Uterus (tissue), 4 donors: ENCODE results near the gene ARSH. TPM values are rescaled to one million over a fixed set of nuclear protein-coding genes. Genes with fewer than 3 reads are reported as not detected.
"Not testable (repeated sequence)": the region's sequence is repeated elsewhere in the genome, so short reads cannot be mapped to it uniquely, and the experiment has no call there.

Source experiments
- DNase-seq, 2 donors: peaks; one replicate each; pipeline ENCODE4 v3.0.0-alpha.2; 2019 to 2020
- H3K27ac ChIP-seq, 2 donors: fragments of 200-600 bp; sonication (generic); 1 replicate in 1 of 2; 2 replicates in 1 of 2; pipeline ENCODE4 v1.5.1; 2016 to 2018
- H3K27me3 ChIP-seq, 2 donors: fragments of 200-600 bp; sonication (generic); one replicate each; pipeline ENCODE4 v1.5.1; 2018 to 2019; ENCODE audit warnings: control low read depth in 1 of 2
- H3K36me3 ChIP-seq, 2 donors: fragments of 200-600 bp; sonication (generic); one replicate each; pipeline ENCODE4 v1.5.1; 2019; ENCODE audit warnings: control low read depth in 1 of 2
- H3K4me1 ChIP-seq, 2 donors: fragments of 200-600 bp; sonication (generic); one replicate each; pipeline ENCODE4 v1.5.1; 2018 to 2019; ENCODE audit warnings: control low read depth in 1 of 2
- H3K4me3 ChIP-seq, 2 donors: fragments of 200-600 bp; sonication (generic); 1 replicate in 1 of 2; 2 replicates in 1 of 2; pipeline ENCODE4 v1.5.1; 2018 to 2019; ENCODE audit warnings: mild to moderate bottlenecking in 1 of 2
- H3K9me3 ChIP-seq, 2 donors: fragments of 200-600 bp; sonication (generic); one replicate each; pipeline ENCODE4 v1.5.1; 2019; ENCODE audit warnings: control low read depth in 1 of 2
- POLR2A ChIP-seq, 2 donors: fragments of 450-650 bp; IDR thresholded peaks; one replicate each; pipeline ENCODE4 v1.6.1; 2016; ENCODE audit warnings: antibody characterized with exemption in 2 of 2, mild to moderate bottlenecking in 1 of 2, moderate library complexity in 1 of 2
- intact Hi-C: fragments of 100-400 bp; cut with DNase I; formaldehyde crosslinking; loops from one replicate; pipeline ENCODE4 v1.15.1; 2023; ENCODE audit warnings: low total_unique reads
- total RNA-seq, 4 donors: library from RNA; depleted of rRNA in 3 of 4; stranded (reverse); fragments of >200 nt in 3 of 4; gene quantifications; one replicate each; pipeline versions ENCODE4 v1.1.0 to v1.2.4, GENCODE V29; 2014 to 2023
- TF ChIP-seq, protein P1 (sequence below), 4 experiments: fragments of 200-600 bp in 2 of 4; fragments of 450-650 bp in 2 of 4; sonication (generic) in 2 of 4; IDR thresholded peaks; one replicate each; pipeline ENCODE4 v1.5.1; 2016 to 2019; ENCODE audit warnings: antibody characterized with exemption in 4 of 4, mild to moderate bottlenecking in 2 of 4, moderate library complexity in 1 of 4
- donor health status: DM: yes; HTN: yes; CAD: no.

The ARSH gene
- total RNA-seq, 4 donors from 2014 or later: not detected

DNA sequence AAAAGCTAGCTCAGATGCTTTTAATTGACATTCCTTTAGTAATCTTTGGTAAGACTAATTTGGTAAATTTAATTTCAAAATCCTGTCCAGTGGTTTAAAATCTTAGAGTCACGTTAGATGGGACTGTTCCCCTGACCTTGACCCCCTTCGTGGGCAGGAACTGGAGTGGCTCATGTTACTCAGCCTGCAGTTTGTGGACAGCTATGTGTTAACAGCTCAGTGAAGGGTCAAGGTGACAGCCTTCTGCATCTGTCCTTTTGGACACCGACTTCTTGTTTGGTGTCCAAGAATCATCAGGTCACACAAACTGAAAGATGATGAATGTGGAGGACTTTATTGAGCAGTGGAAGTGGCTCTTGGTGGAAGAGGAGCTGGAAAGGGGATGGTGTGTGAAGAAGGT lies 37.9 kb downstream of the ARSH start:
- DNase-seq: no peak
- intact Hi-C loops: no loop called here
- no peaks in the 10 kb centered on the region for H3K27me3 ChIP-seq
- no peak for TF ChIP-seq POLR2A (IDR thresholded peaks at IDR 0.05)
- TF ChIP-seq, protein P1, sequence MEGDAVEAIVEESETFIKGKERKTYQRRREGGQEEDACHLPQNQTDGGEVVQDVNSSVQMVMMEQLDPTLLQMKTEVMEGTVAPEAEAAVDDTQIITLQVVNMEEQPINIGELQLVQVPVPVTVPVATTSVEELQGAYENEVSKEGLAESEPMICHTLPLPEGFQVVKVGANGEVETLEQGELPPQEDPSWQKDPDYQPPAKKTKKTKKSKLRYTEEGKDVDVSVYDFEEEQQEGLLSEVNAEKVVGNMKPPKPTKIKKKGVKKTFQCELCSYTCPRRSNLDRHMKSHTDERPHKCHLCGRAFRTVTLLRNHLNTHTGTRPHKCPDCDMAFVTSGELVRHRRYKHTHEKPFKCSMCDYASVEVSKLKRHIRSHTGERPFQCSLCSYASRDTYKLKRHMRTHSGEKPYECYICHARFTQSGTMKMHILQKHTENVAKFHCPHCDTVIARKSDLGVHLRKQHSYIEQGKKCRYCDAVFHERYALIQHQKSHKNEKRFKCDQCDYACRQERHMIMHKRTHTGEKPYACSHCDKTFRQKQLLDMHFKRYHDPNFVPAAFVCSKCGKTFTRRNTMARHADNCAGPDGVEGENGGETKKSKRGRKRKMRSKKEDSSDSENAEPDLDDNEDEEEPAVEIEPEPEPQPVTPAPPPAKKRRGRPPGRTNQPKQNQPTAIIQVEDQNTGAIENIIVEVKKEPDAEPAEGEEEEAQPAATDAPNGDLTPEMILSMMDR (IDR thresholded peaks at IDR 0.05): no peak
- H3K36me3 ChIP-seq: no peaks in the 10 kb centered on the region
- H3K4me3 ChIP-seq: no peak overlapping the region
- H3K27ac ChIP-seq: no peak overlapping the region
- no peaks in the 10 kb centered on the region for H3K9me3 ChIP-seq
- no peaks in the 10 kb centered on the region for H3K4me1 ChIP-seq

DNA sequence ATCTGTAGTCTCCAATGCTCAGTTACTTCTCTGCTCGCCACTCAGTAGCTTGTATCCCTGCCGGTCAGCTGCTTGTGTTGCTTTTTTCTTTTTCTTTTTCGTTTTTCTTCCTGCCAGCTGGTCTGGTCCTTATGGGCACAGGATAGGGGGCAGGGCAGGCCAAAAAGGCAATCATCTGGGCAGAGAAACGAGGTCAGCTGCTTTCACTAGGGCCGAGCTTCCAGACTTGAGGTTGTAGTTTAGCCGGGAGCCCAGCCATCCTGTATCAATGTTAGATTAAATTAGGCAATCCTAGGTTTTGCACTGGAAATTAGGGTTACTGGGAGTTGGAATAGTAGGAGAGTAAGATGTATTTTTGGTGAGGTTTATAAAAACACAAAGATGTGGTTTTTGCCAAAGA lies 38.3 kb downstream of the ARSH start:
- Histone ChIP-seq H3K4me3 (no peak overlapping the region), H3K9me3 (no peaks in the 10 kb centered on the region), H3K36me3 (no peaks in the 10 kb centered on the region), H3K4me1 (no peaks in the 10 kb centered on the region), H3K27me3 (no peaks in the 10 kb centered on the region), H3K27ac (no peak overlapping the region)
- no peak for DNase-seq
- intact Hi-C loops: no loop called here
- no peak for TF ChIP-seq POLR2A (IDR thresholded peaks at IDR 0.05)
- TF ChIP-seq, protein P1 (IDR thresholded peaks at IDR 0.05): no peak

DNA sequence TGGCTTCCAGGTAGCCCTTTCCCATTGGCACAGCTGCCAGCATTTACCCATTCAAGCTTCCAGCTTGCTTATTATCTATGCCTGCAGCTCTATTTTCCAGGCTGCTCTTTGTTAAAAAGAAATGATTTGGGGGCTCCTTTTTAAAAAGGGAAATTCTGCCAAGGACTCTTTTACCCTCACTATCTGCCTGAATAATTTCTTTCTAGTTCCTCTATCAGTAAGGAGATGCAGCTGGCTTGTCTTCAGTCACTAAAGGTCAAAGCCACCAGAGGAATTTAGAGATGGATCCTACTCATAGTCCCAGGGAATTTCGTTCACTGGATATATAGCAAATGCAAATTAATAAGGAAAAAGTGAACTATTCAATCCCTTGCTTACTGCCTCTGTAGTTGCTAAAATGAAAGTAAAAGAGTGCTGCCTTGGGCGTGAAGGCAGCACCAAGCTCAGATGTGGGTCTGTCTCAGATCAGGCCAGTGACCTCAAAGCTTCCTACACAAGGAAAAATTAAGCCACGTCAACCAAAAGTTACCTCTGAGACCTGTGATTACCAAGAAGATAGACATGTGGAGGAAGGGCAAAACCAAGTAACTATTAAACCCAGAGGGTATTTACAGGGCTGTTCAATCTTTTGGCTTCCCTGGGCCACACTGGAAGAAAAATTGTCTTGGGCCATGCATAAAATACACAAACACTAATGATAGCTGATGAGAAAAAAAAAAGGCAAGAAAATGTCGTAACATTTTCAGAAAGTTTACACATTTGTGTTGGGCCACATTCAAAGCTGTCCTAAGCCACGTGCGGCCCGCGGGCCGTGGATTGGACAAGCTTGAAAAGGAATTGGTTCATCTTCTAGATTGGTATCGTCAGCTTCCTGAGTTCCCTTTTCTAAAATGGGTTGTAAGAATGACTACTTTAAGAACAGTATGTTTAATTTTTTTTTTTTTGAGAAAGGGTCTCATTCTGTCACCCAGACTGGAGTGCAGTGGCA lies 40.2 kb downstream of the ARSH start:
- intact Hi-C loops: no loop called here

DNA sequence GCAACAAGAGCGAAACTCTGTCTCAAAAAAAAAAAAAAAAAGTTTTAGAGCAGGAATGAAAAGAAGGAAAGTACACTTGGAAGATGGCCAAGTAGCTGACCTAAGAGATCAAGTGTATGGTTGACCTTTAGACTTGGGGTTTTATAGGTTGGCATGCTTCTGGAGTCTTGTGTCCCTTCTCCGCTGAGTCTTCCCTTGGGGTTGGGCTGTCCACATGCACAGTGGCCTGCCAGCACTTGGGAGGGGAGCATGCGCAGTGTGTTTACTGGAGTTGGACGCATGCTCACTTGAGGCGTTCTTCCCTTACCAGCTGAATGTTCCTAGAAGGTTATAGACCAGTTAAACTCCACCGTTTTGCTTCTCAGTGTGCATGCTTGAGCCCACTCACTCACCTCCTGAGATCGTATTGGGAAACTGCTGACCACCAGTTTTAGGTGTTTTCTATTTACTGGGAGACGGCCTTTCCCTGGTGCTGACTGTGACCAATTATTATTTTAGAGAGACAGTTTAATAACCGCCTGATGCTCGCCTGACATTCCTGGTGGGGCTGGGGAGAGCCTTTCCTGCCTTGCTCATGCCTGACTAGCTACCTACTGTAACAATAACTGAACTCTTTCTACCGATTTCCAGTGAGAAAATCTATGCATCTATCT lies 44.3 kb downstream of the ARSH start:
- H3K27ac ChIP-seq, H3K9me3 ChIP-seq, intact Hi-C loops, DNase-seq, H3K4me3 ChIP-seq, H3K4me1 ChIP-seq, H3K27me3 ChIP-seq, H3K36me3 ChIP-seq: not testable (repeated sequence)

More for the DNA sequence above, 40.2 kb downstream of the ARSH start:
- Histone ChIP-seq H3K27ac (no peak overlapping the region), H3K9me3 (no peaks in the 10 kb centered on the region), H3K4me3 (no peak overlapping the region), H3K36me3 (no peaks in the 10 kb centered on the region), H3K27me3 (no peaks in the 10 kb centered on the region), H3K4me1 (no peaks in the 10 kb centered on the region)
- DNase-seq: no peak
- no peak for TF ChIP-seq POLR2A (IDR thresholded peaks at IDR 0.05)
- TF ChIP-seq, protein P1 (IDR thresholded peaks at IDR 0.05): no peak

DNA sequence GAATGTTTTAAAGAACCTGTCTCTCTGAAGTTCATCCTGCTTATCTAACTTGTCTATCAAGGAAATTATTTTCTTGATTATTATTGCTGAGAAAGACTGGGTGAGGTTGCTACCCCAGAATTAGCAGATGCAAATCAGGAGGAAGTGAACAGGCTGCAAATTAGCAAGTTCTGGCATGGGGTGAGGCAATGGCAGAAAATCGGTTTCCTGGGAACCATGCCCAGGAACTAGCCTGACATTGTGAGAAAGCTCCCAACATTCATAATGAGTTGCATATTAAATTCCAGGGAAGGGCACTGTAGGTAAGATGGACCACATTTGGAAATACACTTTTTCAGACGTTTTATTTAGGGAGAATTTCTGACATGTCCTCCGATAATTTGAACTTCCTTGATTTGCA lies 46.5 kb downstream of the ARSH start:
- H3K36me3 ChIP-seq: no peaks in the 10 kb centered on the region
- no peak overlapping the region for H3K4me3 ChIP-seq
- H3K4me1 ChIP-seq: no peaks in the 10 kb centered on the region
- no peak for DNase-seq
- H3K27ac ChIP-seq: no peak overlapping the region
- TF ChIP-seq, protein P1 (IDR thresholded peaks at IDR 0.05): no peak
- no peak for TF ChIP-seq POLR2A (IDR thresholded peaks at IDR 0.05)
- H3K9me3 ChIP-seq: no peaks in the 10 kb centered on the region
- H3K27me3 ChIP-seq: no peaks in the 10 kb centered on the region
- intact Hi-C loops: no loop called here
